Right renal cortex interstitium (tissue), 3 donors: Measurements from ENCODE around the gene MCU. TPM values are rescaled to one million over a fixed set of nuclear protein-coding genes. Genes with fewer than 3 reads are reported as not detected.
"Not testable (repeated sequence)": the region's sequence is repeated elsewhere in the genome, so short reads cannot be mapped to it uniquely, and the experiment has no call there.

ENCODE experiments used
- DNase-seq, 3 donors: peaks; one replicate each; pipeline ENCODE4 v3.0.0-alpha.2; 2013; ENCODE audit warnings: low read depth in 3 of 3, low spot score in 2 of 3
- polyA plus RNA-seq, 3 donors: library from polyadenylated mRNA; unstranded; fragments of 120-200 nt; gene quantifications; one replicate each; pipeline ENCODE4 v1.2.1, GENCODE V29; 2013; ENCODE audit not compliant: insufficient read length in 3 of 3

MCU gene, protein sequence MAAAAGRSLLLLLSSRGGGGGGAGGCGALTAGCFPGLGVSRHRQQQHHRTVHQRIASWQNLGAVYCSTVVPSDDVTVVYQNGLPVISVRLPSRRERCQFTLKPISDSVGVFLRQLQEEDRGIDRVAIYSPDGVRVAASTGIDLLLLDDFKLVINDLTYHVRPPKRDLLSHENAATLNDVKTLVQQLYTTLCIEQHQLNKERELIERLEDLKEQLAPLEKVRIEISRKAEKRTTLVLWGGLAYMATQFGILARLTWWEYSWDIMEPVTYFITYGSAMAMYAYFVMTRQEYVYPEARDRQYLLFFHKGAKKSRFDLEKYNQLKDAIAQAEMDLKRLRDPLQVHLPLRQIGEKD
- polyA plus RNA-seq = 10 to 100 TPM; 48.4 to 55.1 (median 50.3) TPM

DNA sequence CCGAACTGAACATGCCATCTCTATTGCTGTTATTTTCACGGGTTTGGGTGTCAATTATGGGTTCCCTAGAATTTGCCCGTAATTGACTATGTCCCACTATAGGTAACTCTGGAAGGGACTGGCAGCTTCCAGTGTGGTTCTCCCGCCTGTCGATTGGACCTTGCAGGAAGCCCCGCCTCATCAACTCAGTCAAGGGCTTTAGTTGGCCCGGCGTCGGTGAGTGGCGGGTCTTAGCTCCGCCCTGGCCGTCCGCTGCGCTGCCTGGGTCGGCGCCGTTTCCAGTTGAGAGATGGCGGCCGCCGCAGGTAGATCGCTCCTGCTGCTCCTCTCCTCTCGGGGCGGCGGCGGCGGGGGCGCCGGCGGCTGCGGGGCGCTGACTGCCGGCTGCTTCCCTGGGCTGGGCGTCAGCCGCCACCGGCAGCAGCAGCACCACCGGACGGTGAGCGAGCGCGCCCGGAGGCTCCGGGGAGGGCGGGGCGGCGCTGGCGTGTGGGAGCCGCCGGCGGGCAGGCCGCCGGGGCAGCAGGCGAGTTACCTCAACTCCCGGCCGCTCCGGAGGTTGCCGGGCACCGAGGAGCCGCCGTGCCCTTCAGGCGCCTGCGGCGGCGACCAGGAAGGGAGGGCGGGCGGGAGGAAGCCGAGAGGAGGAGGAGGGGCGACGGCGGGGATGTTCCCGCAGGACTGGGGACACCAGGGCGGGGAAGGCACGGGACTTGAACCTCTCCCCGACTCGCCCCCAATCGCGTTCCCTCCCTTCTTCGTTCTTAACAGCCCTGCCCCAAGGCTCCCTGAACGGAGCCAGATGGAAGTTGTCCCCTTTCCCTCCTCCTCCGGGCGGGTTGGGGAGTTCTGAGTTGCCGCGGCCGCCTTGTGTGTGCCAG is at the start of gene MCU:
Gene MCU (plus strand): TSS at position 281 of the 881 bp plus-strand sequence. CDS start 9 bp downstream, at position 290.
- DNase-seq = peak; percentile 72 to 87 (median 78)

- no peak for DNase-seq
Measured at GRCh38 chr10:72642318-72642717, 49.6 kb upstream of the MCU start.

DNA sequence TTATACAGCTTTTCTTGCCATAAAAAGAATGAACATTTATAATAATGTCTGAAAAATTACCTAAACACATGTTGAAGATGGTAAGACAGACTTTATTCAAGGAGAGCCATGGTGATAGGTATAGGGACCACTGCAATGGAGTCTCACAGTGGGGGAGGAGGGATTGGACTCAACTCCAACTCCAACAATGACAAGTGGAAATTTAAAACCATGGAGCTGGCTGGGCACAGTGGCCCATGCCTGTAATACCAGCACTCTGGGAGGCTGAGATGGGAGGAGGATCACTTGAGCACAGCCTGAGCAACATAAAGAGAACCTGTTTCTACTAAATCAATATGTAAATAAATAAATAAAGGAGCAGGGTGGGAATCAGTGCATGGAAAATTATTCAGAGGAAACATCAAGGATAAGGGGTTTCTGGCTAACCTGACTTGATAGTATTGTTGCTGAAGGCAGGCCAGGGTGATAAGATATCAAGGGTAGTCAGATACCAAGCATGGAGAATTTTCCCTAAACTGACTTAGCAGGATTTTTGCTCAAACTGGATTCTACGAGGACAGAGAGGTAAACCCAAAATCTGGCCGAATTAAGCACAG is 46.6 kb upstream of the MCU start:
- no peak for DNase-seq

DNA sequence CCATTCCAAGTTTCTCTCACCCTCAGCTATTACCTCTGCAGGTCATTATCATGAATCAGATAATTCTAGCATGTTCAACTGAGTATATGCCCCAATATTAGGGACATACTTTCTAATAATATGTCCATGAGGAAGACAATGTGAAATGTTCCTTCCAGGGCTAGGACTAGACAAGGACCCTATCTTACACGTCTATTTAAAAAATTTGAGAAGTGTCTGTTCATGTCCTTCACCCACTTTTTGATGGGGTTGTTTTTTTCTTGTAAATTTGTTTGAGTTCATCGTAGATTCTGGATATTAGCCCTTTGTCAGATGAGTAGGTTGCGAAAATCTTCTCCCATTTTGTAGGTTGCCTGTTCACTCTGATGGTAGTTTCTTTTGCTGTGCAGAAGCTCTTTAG is 45.0 kb upstream of the MCU start:
- not testable (repeated sequence) for DNase-seq

GRCh38 chr10:72648301-72648700 is 43.6 kb upstream of the MCU start:
- no peak for DNase-seq

DNA sequence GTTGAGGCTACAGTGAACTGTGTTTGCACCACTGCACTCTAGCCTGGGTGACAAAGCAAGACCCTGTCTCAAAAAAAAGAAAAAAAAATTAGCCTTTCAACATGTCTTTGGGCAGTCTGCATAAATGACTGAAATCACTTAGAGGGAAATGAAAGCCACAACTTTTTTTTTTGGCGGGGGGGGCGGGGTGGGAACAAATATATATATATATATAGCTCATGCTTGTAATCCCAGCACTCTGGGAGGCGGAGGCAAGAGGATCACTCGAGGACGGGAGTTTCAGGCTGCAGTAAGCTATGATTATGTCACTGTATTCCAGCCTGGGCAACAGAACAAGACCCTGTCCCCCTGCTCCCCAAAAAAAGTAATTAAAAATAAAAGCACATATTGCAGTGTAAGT is 42.7 kb upstream of the MCU start:
- DNase-seq = no peak

DNA sequence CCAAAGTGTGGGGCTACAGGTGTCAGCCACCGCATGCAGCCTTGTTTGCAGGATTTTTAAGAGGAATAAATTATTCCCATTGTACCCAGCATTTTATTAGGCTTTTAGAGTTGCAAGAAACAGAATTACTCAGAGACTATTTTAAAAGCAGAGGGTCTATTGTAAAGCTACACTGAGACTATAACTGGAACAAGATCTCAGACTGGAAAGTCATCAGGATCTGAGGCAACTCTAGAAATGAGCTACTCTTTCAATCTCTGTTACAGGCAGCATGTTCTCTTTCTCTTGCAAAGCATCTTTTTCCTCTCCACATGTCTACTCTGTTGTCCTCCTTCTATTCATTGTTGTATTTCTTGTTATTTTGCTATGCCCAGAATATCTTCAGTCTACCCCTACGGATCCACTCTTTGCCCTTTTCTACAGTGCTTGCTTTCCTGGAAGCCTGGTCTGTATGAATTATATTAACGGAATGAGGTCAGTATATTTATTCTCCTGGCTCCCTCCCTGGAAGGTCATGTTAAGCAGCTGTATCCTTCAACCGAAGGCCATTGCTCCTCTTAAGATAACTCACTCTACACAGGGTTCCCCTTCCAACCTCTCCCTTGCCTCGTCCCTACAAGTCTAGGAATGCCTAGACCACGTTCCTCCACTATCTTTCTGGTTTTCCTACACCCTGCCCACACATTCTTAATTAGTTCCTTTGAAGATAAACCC is 38.4 kb upstream of the MCU start:
- no peak for DNase-seq

DNA sequence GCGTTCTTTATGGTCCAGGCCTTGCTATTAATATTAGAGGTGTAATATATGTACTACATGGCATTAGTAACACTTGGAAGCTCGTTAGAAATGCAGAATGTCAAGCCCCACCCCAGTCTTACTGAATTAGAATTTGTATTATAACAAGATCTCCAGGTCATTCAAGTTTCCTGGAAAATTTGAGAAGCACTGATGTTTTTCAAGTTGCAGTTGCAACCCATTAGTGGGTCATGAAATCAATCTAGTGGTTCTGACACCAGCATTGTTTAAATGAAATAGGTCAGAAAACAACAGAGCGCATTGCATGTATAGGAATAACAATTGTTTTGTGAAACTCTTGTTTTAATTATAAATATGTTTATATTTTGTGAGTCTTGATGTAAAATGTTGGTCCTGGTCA is 37.2 kb upstream of the MCU start:
- DNase-seq = no peak

GRCh38 chr10:72658696-72659400 is 33.1 kb upstream of the MCU start:
- no peak for DNase-seq

GRCh38 chr10:72659694-72660093 is 32.2 kb upstream of the MCU start:
- DNase-seq = no peak

GRCh38 chr10:72660220-72660619 is 31.7 kb upstream of the MCU start:
- no peak for DNase-seq

GRCh38 chr10:72661431-72661830 is 30.5 kb upstream of the MCU start:
- DNase-seq = no peak

- no peak for DNase-seq
Measured at GRCh38 chr10:72663971-72664370, 28.0 kb upstream of the MCU start.

GRCh38 chr10:72665925-72666324 is 26.0 kb upstream of the MCU start:
- DNase-seq = no peak

GRCh38 chr10:72667207-72667864 is 24.6 kb upstream of the MCU start:
- DNase-seq = no peak

- no peak for DNase-seq
Measured at GRCh38 chr10:72673280-72673679, 18.7 kb upstream of the MCU start.

GRCh38 chr10:72674174-72674573 is 17.8 kb upstream of the MCU start:
- not testable (repeated sequence) for DNase-seq

DNA sequence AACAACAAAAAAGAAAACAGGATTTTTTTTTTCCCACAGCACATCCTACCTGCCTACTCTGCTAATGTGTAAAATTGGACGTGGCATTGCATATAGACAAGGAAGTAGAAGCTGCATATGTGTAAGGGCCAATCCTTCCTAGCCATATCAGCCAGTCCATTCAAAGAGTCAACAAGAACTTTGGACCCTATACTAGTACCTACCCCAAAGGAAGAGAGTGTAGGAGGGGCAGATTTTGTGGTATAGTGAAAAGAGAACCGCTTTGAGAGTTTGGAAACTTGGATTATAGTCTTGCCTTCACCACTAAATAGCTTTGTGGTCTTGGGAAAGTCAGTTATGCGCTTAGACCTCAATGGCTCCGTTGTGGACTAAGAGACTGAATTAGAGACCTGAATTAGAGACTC is 12.1 kb upstream of the MCU start:
- no peak for DNase-seq

DNA sequence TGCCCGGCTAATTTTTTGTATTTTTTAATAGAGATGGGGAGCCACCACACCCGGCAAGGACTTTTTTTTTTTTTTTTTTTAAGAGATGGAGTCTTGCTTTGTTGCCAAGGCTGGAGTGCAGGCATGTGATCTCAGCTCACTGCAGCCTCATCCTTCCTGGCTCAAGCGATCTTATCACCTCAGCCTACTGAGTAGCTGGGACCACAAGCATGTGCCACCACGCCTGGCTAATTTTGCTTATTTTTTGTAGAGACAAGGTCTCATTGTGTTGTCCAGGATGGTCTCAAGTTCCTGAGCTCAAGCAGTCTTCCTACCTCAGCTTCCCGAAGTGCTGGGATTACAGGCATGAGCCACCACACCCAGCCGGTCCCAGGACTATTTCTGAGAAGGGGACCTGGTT is 9.3 kb upstream of the MCU start:
- no peak for DNase-seq
